Measurements from ENCODE around the gene GPHB5. TPM values are rescaled to one million over a fixed set of nuclear protein-coding genes. Genes with fewer than 3 reads are reported as not detected.

GPHB5 gene
- total RNA-seq, 1 experiment from 2014 or later = not detected

GRCh38 chr14:63296060-63296563 is 22.6 kb downstream of the GPHB5 start:
- H3K36me3 ChIP-seq (ENCODE audit: insufficient read depth, low read length, poor library complexity, severe bottlenecking) = no peaks in the 10 kb centered on the region
- DNase-seq (ENCODE audit: low spot score) = no peak
- TF ChIP-seq CTCF (conservative IDR thresholded peaks at IDR 0.05; ENCODE audit: low read depth, low read length) (no peak), EZH2 (IDR thresholded peaks at IDR 0.05; ENCODE audit: borderline replicate concordance, low read depth, low read length, poor library complexity, severe bottlenecking) (no peak)
- intact Hi-C loops (cut with micrococcal nuclease; ENCODE audit: unreplicated experiment) = no loop called here
- H3K27me3 ChIP-seq (replicated peaks; ENCODE audit: insufficient read depth, low read depth, low read length, poor library complexity) = no peaks in the 10 kb centered on the region
- H3K4me1 ChIP-seq (ENCODE audit: insufficient read depth, low read length, poor library complexity, severe bottlenecking) = no peaks in the 10 kb centered on the region
- no peak overlapping the region for H3K27ac ChIP-seq (ENCODE audit: low read depth, low read length, poor library complexity, severe bottlenecking)
- POLR2A ChIA-PET (ENCODE audit: low non-redundant PET) = no interaction called here
- H3K4me3 ChIP-seq (ENCODE audit: low read depth, low read length, poor library complexity, severe bottlenecking) = no peak overlapping the region
- no peaks in the 10 kb centered on the region for H3K9me3 ChIP-seq (ENCODE audit: low read depth, low read length, poor library complexity, severe bottlenecking)
- CTCF ChIA-PET = no interaction called here
- no TSS peak for BruUV-seq (replicated peaks)

- DNase-seq (ENCODE audit: low spot score) = no peak
- TF ChIP-seq CTCF (conservative IDR thresholded peaks at IDR 0.05; ENCODE audit: low read depth, low read length) = no peak
- no peak for TF ChIP-seq EZH2 (IDR thresholded peaks at IDR 0.05; ENCODE audit: borderline replicate concordance, low read depth, low read length, poor library complexity, severe bottlenecking)
- Histone ChIP-seq H3K27me3 (replicated peaks; ENCODE audit: insufficient read depth, low read depth, low read length, poor library complexity) (no peaks in the 10 kb centered on the region), H3K9me3 (ENCODE audit: low read depth, low read length, poor library complexity, severe bottlenecking) (no peaks in the 10 kb centered on the region), H3K27ac (ENCODE audit: low read depth, low read length, poor library complexity, severe bottlenecking) (no peak overlapping the region), H3K4me1 (ENCODE audit: insufficient read depth, low read length, poor library complexity, severe bottlenecking) (no peaks in the 10 kb centered on the region), H3K4me3 (ENCODE audit: low read depth, low read length, poor library complexity, severe bottlenecking) (no peak overlapping the region), H3K36me3 (ENCODE audit: insufficient read depth, low read length, poor library complexity, severe bottlenecking) (no peaks in the 10 kb centered on the region)
- no TSS peak for BruUV-seq (replicated peaks)
- ChIA-PET POLR2A (ENCODE audit: low non-redundant PET) (no interaction called here), CTCF (no interaction called here)
- intact Hi-C loops (cut with micrococcal nuclease; ENCODE audit: unreplicated experiment) = no loop called here
These were observed 23.5 kb downstream of the GPHB5 start for GRCh38 chr14:63295231-63295685.

GRCh38 chr14:63292805-63293204 is 25.9 kb downstream of the GPHB5 start:
- POLR2A ChIA-PET (ENCODE audit: low non-redundant PET) = no interaction called here
- DNase-seq (ENCODE audit: low spot score) = no peak
- BruUV-seq (replicated peaks) = no TSS peak
- CTCF ChIA-PET = no interaction called here
- intact Hi-C loops (cut with micrococcal nuclease; ENCODE audit: unreplicated experiment) = no loop called here
- H3K9me3 ChIP-seq (ENCODE audit: low read depth, low read length, poor library complexity, severe bottlenecking) = no peaks in the 10 kb centered on the region
- no peaks in the 10 kb centered on the region for H3K36me3 ChIP-seq (ENCODE audit: insufficient read depth, low read length, poor library complexity, severe bottlenecking)
- no peak overlapping the region for H3K4me3 ChIP-seq (ENCODE audit: low read depth, low read length, poor library complexity, severe bottlenecking)
- H3K27ac ChIP-seq (ENCODE audit: low read depth, low read length, poor library complexity, severe bottlenecking) = no peak overlapping the region
- no peak for TF ChIP-seq CTCF (conservative IDR thresholded peaks at IDR 0.05; ENCODE audit: low read depth, low read length)
- no peak for TF ChIP-seq EZH2 (IDR thresholded peaks at IDR 0.05; ENCODE audit: borderline replicate concordance, low read depth, low read length, poor library complexity, severe bottlenecking)
- no peaks in the 10 kb centered on the region for H3K27me3 ChIP-seq (replicated peaks; ENCODE audit: insufficient read depth, low read depth, low read length, poor library complexity)
- no peaks in the 10 kb centered on the region for H3K4me1 ChIP-seq (ENCODE audit: insufficient read depth, low read length, poor library complexity, severe bottlenecking)
